SU-DHL-6 (cell line): ENCODE results near the gene BTBD16.

Experiments used
- EZH2phosphoT487 ChIP-seq: fragments of 200-600 bp; sonication (generic), shearing (Covaris generic); conservative IDR thresholded peaks from 2 replicates; pipeline ENCODE4 v1.6.1; 2018; ENCODE audit warnings: mild to moderate bottlenecking, antibody characterized with exemption, low read length, moderate library complexity, mixed read lengths
- TF ChIP-seq, protein P1 (sequence below): fragments of 200-600 bp; sonication (generic); IDR thresholded peaks from one replicate; pipeline ENCODE4 v1.5.1; 2017; ENCODE audit warnings: antibody characterized with exemption, mild to moderate bottlenecking, low read length, moderate library complexity; ENCODE audit not compliant: insufficient read depth, poor library complexity, severe bottlenecking

DNA sequence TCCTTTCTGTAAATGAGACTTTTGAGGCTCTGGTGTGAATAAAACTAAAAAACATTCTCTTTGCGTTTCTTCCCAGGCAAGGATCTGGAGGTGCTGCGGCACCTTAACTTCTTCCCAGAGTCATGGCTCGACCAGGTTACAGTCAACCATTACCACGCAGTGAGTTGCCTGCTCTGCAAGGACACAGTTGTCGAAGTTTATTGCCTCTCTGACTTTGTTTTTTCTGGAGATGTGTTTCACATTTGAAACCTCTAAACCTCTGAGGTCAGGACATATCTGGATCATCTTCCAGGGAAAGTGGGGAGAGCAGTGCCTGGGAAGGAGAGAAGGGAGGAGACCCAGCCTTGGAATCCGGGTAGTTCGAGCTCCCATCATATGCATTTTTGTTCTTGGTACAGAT is 60.0 kb downstream of the BTBD16 start:
- TF ChIP-seq, protein P1, sequence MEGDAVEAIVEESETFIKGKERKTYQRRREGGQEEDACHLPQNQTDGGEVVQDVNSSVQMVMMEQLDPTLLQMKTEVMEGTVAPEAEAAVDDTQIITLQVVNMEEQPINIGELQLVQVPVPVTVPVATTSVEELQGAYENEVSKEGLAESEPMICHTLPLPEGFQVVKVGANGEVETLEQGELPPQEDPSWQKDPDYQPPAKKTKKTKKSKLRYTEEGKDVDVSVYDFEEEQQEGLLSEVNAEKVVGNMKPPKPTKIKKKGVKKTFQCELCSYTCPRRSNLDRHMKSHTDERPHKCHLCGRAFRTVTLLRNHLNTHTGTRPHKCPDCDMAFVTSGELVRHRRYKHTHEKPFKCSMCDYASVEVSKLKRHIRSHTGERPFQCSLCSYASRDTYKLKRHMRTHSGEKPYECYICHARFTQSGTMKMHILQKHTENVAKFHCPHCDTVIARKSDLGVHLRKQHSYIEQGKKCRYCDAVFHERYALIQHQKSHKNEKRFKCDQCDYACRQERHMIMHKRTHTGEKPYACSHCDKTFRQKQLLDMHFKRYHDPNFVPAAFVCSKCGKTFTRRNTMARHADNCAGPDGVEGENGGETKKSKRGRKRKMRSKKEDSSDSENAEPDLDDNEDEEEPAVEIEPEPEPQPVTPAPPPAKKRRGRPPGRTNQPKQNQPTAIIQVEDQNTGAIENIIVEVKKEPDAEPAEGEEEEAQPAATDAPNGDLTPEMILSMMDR = no peak
- TF ChIP-seq EZH2phosphoT487 = no peak
